ENCODE results near the gene KRTAP5-7.
"Not testable (repeated sequence)": the region's sequence is repeated elsewhere in the genome, so short reads cannot be mapped to it uniquely, and the experiment has no call there.

KRTAP5-7 gene

DNA sequence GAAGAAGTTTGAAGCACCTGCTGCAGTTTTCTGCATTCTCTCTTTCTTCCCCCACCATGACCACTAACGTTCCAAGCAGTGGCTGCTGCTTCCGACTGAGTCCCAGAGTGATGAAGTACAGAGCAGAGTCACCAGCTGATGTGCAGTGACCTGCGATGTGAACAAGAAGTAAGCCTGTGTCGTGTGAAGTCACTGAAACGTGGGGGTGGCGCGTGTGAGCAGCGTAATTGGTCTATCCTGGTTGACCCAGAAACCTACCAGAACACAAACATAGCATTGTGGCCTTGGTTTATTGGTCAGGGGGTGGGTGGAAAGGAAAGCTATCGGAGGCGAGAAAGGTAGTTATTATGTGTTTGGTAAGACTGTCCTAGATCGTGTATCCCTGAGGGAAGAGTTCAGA, 3.5 kb downstream of the KRTAP5-7 start:
- Histone ChIP-seq H2BK5ac (ENCODE audit: low read depth, low read length, poor library complexity, severe bottlenecking) (no peak overlapping the region), H2AK5ac (ENCODE audit: low read length, severe bottlenecking) (no peak overlapping the region), H4K8ac (ENCODE audit: low read length) (no peak overlapping the region), H3K27ac (ENCODE audit: low read length, poor library complexity, severe bottlenecking) (no peak overlapping the region), H3K9me3 (ENCODE audit: control insufficient read depth, low read length) (no peaks in the 10 kb centered on the region), H2BK15ac (ENCODE audit: low read depth, poor library complexity, severe bottlenecking) (no peak overlapping the region), H3K79me1 (replicated peaks; ENCODE audit: low read length, poor library complexity, severe bottlenecking) (no peaks in the 10 kb centered on the region), H3K36me3 (ENCODE audit: control insufficient read depth in 1 of 2, insufficient read depth in 2 of 2, low read depth in 1 of 2, low read length in 2 of 2) (no peaks in the 10 kb centered on the region), H3K14ac (ENCODE audit: low read length in 2 of 2) (no peak overlapping the region), H4K91ac (ENCODE audit: low read length) (no peak overlapping the region), H3K27me3 (ENCODE audit: control insufficient read depth in 1 of 2, insufficient read depth in 1 of 2, low read length in 2 of 2) (peaks cover 0 to 8% of the 10 kb centered on the region in 2 experiments), H3K4me3 (ENCODE audit: insufficient read depth in 1 of 2, low read depth in 1 of 2, low read length in 2 of 2) (no peak overlapping the region), H3K18ac (ENCODE audit: low read depth in 1 of 2, low read length in 2 of 2) (no peak overlapping the region), H3K4ac (ENCODE audit: low read depth in 1 of 2, low read length in 2 of 2) (no peak overlapping the region), H2BK120ac (ENCODE audit: low read depth, low read length) (no peak overlapping the region), H3K23ac (ENCODE audit: low read length in 2 of 2) (no peak overlapping the region), H2AFZ (ENCODE audit: low read depth, low read length) (no peak overlapping the region), H3K4me2 (ENCODE audit: low read length, poor library complexity, severe bottlenecking) (no peak overlapping the region), H3K9ac (ENCODE audit: low read length) (no peak overlapping the region), H3K4me1 (ENCODE audit: control insufficient read depth, insufficient read depth, low read depth, low read length) (peaks cover 1% of the 10 kb centered on the region), H2BK12ac (ENCODE audit: low read length in 2 of 2) (no peak overlapping the region)
- no peak for DNase-seq
- 85% methylated on average over 10 of the region's 11 CpGs for WGBS

DNA sequence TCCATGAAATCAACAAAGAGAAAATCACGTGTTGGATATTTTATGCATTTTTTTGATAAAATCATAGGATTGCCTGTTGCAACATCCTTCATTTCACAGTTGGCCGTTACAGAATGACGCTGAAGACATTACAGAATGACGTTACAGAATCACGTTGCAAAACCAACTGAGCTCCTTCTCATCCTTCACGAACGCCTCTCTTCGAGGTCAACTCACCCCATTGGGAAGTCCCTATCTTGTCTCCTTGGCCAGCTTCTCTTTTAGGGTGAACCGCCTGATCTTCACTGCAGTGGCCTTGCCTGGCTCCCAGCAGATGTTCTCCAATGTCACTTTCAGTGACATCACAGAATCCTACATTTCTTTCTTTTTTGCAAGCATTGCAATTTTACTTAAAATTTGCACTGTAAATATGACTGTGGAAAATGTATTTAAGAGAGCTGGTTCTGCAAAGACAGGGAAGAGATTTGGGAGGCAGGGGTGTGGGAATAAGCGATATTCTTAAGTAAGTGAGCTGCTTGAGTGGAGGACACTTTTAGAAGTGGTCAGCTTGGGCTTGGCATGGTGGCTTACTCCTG, 5.1 kb downstream of the KRTAP5-7 start:
- Histone ChIP-seq H3K36me3 (ENCODE audit: control insufficient read depth in 1 of 2, insufficient read depth in 2 of 2, low read depth in 1 of 2, low read length in 2 of 2) (no peaks in the 10 kb centered on the region), H3K4me3 (ENCODE audit: insufficient read depth in 1 of 2, low read depth in 1 of 2, low read length in 2 of 2) (no peak overlapping the region), H2BK120ac (ENCODE audit: low read depth, low read length) (no peak overlapping the region), H3K27ac (ENCODE audit: low read length, poor library complexity, severe bottlenecking) (no peak overlapping the region), H3K23ac (ENCODE audit: low read length in 2 of 2) (no peak overlapping the region), H2AK5ac (ENCODE audit: low read length, severe bottlenecking) (no peak overlapping the region), H4K91ac (ENCODE audit: low read length) (no peak overlapping the region), H3K4me1 (ENCODE audit: control insufficient read depth, insufficient read depth, low read depth, low read length) (peaks cover 1% of the 10 kb centered on the region), H4K8ac (ENCODE audit: low read length) (no peak overlapping the region), H2BK5ac (ENCODE audit: low read depth, low read length, poor library complexity, severe bottlenecking) (no peak overlapping the region), H3K9ac (ENCODE audit: low read length) (no peak overlapping the region), H3K4ac (ENCODE audit: low read depth in 1 of 2, low read length in 2 of 2) (no peak overlapping the region), H3K9me3 (ENCODE audit: control insufficient read depth, low read length) (no peaks in the 10 kb centered on the region), H3K18ac (ENCODE audit: low read depth in 1 of 2, low read length in 2 of 2) (no peak overlapping the region), H3K79me1 (replicated peaks; ENCODE audit: low read length, poor library complexity, severe bottlenecking) (no peaks in the 10 kb centered on the region), H2BK15ac (ENCODE audit: low read depth, poor library complexity, severe bottlenecking) (no peak overlapping the region), H3K14ac (ENCODE audit: low read length in 2 of 2) (no peak overlapping the region), H2BK12ac (ENCODE audit: low read length in 2 of 2) (no peak overlapping the region), H3K4me2 (ENCODE audit: low read length, poor library complexity, severe bottlenecking) (no peak overlapping the region), H3K27me3 (ENCODE audit: control insufficient read depth in 1 of 2, insufficient read depth in 1 of 2, low read length in 2 of 2) (peaks cover 0 to 8% of the 10 kb centered on the region in 2 experiments), H2AFZ (ENCODE audit: low read depth, low read length) (no peak overlapping the region)
- WGBS, result 80% methylated on average over 10 of the region's 10 CpGs
- DNase-seq, result no peak

- not testable (repeated sequence) for H3K27ac ChIP-seq (ENCODE audit: low read length, poor library complexity, severe bottlenecking); H2AFZ ChIP-seq (ENCODE audit: low read depth, low read length); H3K4ac ChIP-seq (ENCODE audit: low read depth in 1 of 2, low read length in 2 of 2); H4K91ac ChIP-seq (ENCODE audit: low read length); H4K8ac ChIP-seq (ENCODE audit: low read length); H3K9me3 ChIP-seq (ENCODE audit: control insufficient read depth, low read length); H3K14ac ChIP-seq (ENCODE audit: low read length in 2 of 2); H3K9ac ChIP-seq (ENCODE audit: low read length); H3K4me1 ChIP-seq (ENCODE audit: control insufficient read depth, insufficient read depth, low read depth, low read length); H3K18ac ChIP-seq (ENCODE audit: low read depth in 1 of 2, low read length in 2 of 2); H3K4me2 ChIP-seq (ENCODE audit: low read length, poor library complexity, severe bottlenecking); H3K36me3 ChIP-seq (ENCODE audit: control insufficient read depth in 1 of 2, insufficient read depth in 2 of 2, low read depth in 1 of 2, low read length in 2 of 2); H3K79me1 ChIP-seq (replicated peaks; ENCODE audit: low read length, poor library complexity, severe bottlenecking); H2BK5ac ChIP-seq (ENCODE audit: low read depth, low read length, poor library complexity, severe bottlenecking); H3K4me3 ChIP-seq (ENCODE audit: insufficient read depth in 1 of 2, low read depth in 1 of 2, low read length in 2 of 2); H2BK12ac ChIP-seq (ENCODE audit: low read length in 2 of 2); DNase-seq; H2BK120ac ChIP-seq (ENCODE audit: low read depth, low read length); H2BK15ac ChIP-seq (ENCODE audit: low read depth, poor library complexity, severe bottlenecking); H3K23ac ChIP-seq (ENCODE audit: low read length in 2 of 2); H2AK5ac ChIP-seq (ENCODE audit: low read length, severe bottlenecking)
- peaks cover 0 to 17% of the 10 kb centered on the region in 2 experiments for H3K27me3 ChIP-seq (ENCODE audit: control insufficient read depth in 1 of 2, insufficient read depth in 1 of 2, low read length in 2 of 2)
- 66% methylated on average over 16 of the region's 17 CpGs for WGBS
Measured at GRCh38 chr11:71534711-71535608, 7.9 kb downstream of the KRTAP5-7 start.

GRCh38 chr11:71535825-71536224, 8.8 kb downstream of the KRTAP5-7 start:
- H2AFZ ChIP-seq (ENCODE audit: low read depth, low read length), result no peak overlapping the region
- H3K4ac ChIP-seq (ENCODE audit: low read depth in 1 of 2, low read length in 2 of 2), result no peak overlapping the region
- no peak overlapping the region for H3K14ac ChIP-seq (ENCODE audit: low read length in 2 of 2)
- H3K18ac ChIP-seq (ENCODE audit: low read depth in 1 of 2, low read length in 2 of 2), result no peak overlapping the region
- H3K36me3 ChIP-seq (ENCODE audit: control insufficient read depth in 1 of 2, insufficient read depth in 2 of 2, low read depth in 1 of 2, low read length in 2 of 2), result no peaks in the 10 kb centered on the region
- H2BK15ac ChIP-seq (ENCODE audit: low read depth, poor library complexity, severe bottlenecking), result no peak overlapping the region
- no peak overlapping the region for H4K91ac ChIP-seq (ENCODE audit: low read length)
- H3K4me2 ChIP-seq (ENCODE audit: low read length, poor library complexity, severe bottlenecking), result no peak overlapping the region
- no peaks in the 10 kb centered on the region for H3K79me1 ChIP-seq (replicated peaks; ENCODE audit: low read length, poor library complexity, severe bottlenecking)
- no peak overlapping the region for H3K27ac ChIP-seq (ENCODE audit: low read length, poor library complexity, severe bottlenecking)
- no peak overlapping the region for H2BK5ac ChIP-seq (ENCODE audit: low read depth, low read length, poor library complexity, severe bottlenecking)
- no peak overlapping the region for H4K8ac ChIP-seq (ENCODE audit: low read length)
- no peak overlapping the region for H3K23ac ChIP-seq (ENCODE audit: low read length in 2 of 2)
- H3K4me1 ChIP-seq (ENCODE audit: control insufficient read depth, insufficient read depth, low read depth, low read length), result peaks cover 1% of the 10 kb centered on the region
- H3K4me3 ChIP-seq (ENCODE audit: insufficient read depth in 1 of 2, low read depth in 1 of 2, low read length in 2 of 2), result no peak overlapping the region
- DNase-seq, result no peak
- H2AK5ac ChIP-seq (ENCODE audit: low read length, severe bottlenecking), result no peak overlapping the region
- H3K27me3 ChIP-seq (ENCODE audit: control insufficient read depth in 1 of 2, insufficient read depth in 1 of 2, low read length in 2 of 2), result peaks cover 0 to 17% of the 10 kb centered on the region in 2 experiments
- no peak overlapping the region for H2BK12ac ChIP-seq (ENCODE audit: low read length in 2 of 2)
- over 99% methylated on average over 8 of the region's 9 CpGs for WGBS
- H2BK120ac ChIP-seq (ENCODE audit: low read depth, low read length), result no peak overlapping the region
- no peak overlapping the region for H3K9ac ChIP-seq (ENCODE audit: low read length)
- no peaks in the 10 kb centered on the region for H3K9me3 ChIP-seq (ENCODE audit: control insufficient read depth, low read length)
